Spleen (tissue), 7 donors: Measurements from ENCODE around the gene XRCC3.

Source experiments
- CTCF ChIP-seq, 11 experiments: fragments of 200-600 bp in 7 of 11; fragments of 450-650 bp in 4 of 11; sonication (generic) in 4 of 11; IDR thresholded peaks in 8 of 11; conservative IDR thresholded peaks in 3 of 11; 1 replicate in 7 of 11; 2 replicates in 4 of 11; pipeline versions ENCODE4 v1.4.0 to v1.8.0; 2016 to 2021; ENCODE audit warnings: antibody characterized with exemption in 11 of 11, inconsistent platforms in 4 of 11, mild to moderate bottlenecking in 1 of 11
- POLR2A ChIP-seq, 3 donors: fragments of 450-650 bp; IDR thresholded peaks; one replicate each; pipeline ENCODE4 v1.5.1; 2017; ENCODE audit warnings: antibody characterized with exemption in 3 of 3, mild to moderate bottlenecking in 1 of 3
- donor health status: DM: no; HTN: no; CAD: no; lungs with moderate emphysema.
- donor health status: DM: no; HTN: no; CAD: no.
- donor health status: DM: no; HTN: no; CAD: no.

- TF ChIP-seq CTCF (IDR thresholded peaks at IDR 0.05 in 8 of 11, conservative IDR thresholded peaks at IDR 0.05 in 3 of 11): no peak
- no peak for TF ChIP-seq POLR2A (IDR thresholded peaks at IDR 0.05)
These were observed 19.0 kb upstream of the XRCC3 start for GRCh38 chr14:103734081-103734888.
